HG03045 (cell line): ENCODE measurements around the gene STBD1.
A peak's percentile ranks its signal among the peaks of the same experiment; 100 is the strongest.
"Not testable (repeated sequence)": the region's sequence is repeated elsewhere in the genome, so short reads cannot be mapped to it uniquely, and the experiment has no call there.

Source experiments
- ATAC-seq: cut with Tn5 transposase; IDR thresholded peaks from one replicate; pipeline ENCODE4 v1.9.1; 2021; ENCODE audit warnings: mild to moderate bottlenecking, moderate library complexity; ENCODE audit not compliant: unreplicated experiment

STBD1 gene

GRCh38 chr4:76305971-76306881 lies at the start of gene STBD1:
STBD1 (plus strand) TSS chr4:76306733; CDS start chr4:76306770, 37 bp downstream.
- ATAC-seq, result peak; percentile 36

GRCh38 chr4:76256968-76257367 lies 49.6 kb upstream of the STBD1 start:
- ATAC-seq, result no peak

GRCh38 chr4:76257824-76258223 lies 48.7 kb upstream of the STBD1 start:
- no peak for ATAC-seq

- ATAC-seq, result no peak
Measured at GRCh38 chr4:76260571-76260970, 46.0 kb upstream of the STBD1 start.

- no peak for ATAC-seq
Measured at GRCh38 chr4:76265631-76266218, 40.8 kb upstream of the STBD1 start.

- no peak for ATAC-seq
Measured at GRCh38 chr4:76266627-76267026, 39.9 kb upstream of the STBD1 start.

- no peak for ATAC-seq
Measured at GRCh38 chr4:76267811-76268210, 38.7 kb upstream of the STBD1 start.

GRCh38 chr4:76270244-76271175 lies 36.0 kb upstream of the STBD1 start:
- ATAC-seq, result no peak

GRCh38 chr4:76271248-76271647 lies 35.3 kb upstream of the STBD1 start:
- no peak for ATAC-seq

GRCh38 chr4:76272073-76272472 lies 34.5 kb upstream of the STBD1 start:
- ATAC-seq, result no peak

GRCh38 chr4:76272582-76272981 lies 34.0 kb upstream of the STBD1 start:
- ATAC-seq, result no peak

GRCh38 chr4:76272999-76273398 lies 33.5 kb upstream of the STBD1 start:
- no peak for ATAC-seq

- no peak for ATAC-seq
Measured at GRCh38 chr4:76275486-76276124, 30.9 kb upstream of the STBD1 start.

GRCh38 chr4:76276813-76277212 lies 29.7 kb upstream of the STBD1 start:
- no peak for ATAC-seq

- no peak for ATAC-seq
Measured at GRCh38 chr4:76277667-76278066, 28.9 kb upstream of the STBD1 start.

GRCh38 chr4:76278583-76278982 lies 27.9 kb upstream of the STBD1 start:
- ATAC-seq, result no peak

- no peak for ATAC-seq
Measured at GRCh38 chr4:76279462-76279861, 27.1 kb upstream of the STBD1 start.

GRCh38 chr4:76280488-76281441 lies 25.8 kb upstream of the STBD1 start:
- no peak for ATAC-seq

GRCh38 chr4:76281594-76281993 lies 24.9 kb upstream of the STBD1 start:
- ATAC-seq, result not testable (repeated sequence)
